ENCODE results near the gene USP10. TPM values are rescaled to one million over a fixed set of nuclear protein-coding genes. Genes with fewer than 3 reads are reported as not detected.
A peak's percentile ranks its signal among the peaks of the same experiment; 100 is the strongest.

The USP10 gene
- polyA plus RNA-seq, 3 donors = 38.7 to 115 (median 90.9) TPM

- 44% methylated on average over 11 of the region's 16 CpGs for WGBS (ENCODE audit: insufficient coverage)
- Histone ChIP-seq H3K9ac (ENCODE audit: insufficient read depth, low read length, poor library complexity, severe bottlenecking) (no peak overlapping the region), H3K9me3 (replicated peaks in 1 of 2; ENCODE audit: control insufficient read depth in 1 of 2, insufficient read depth in 1 of 2, low read length in 2 of 2) (no peaks in the 10 kb centered on the region), H3K27ac (ENCODE audit: low read depth in 1 of 2, low read length in 2 of 2) (peak overlapping the region; percentile 60 to 65), H3K36me3 (replicated peaks in 1 of 2; ENCODE audit: control insufficient read depth in 1 of 2, insufficient read depth in 2 of 2, low read length in 2 of 2) (peaks cover 28 to 42% of the 10 kb centered on the region in 2 donors), H3K4me3 (replicated peaks in 1 of 3; ENCODE audit: low read depth in 2 of 3, low read length in 3 of 3) (peak overlapping the region in 1 of 3 experiments; percentile 4), H3K79me2 (ENCODE audit: insufficient read depth, low read length) (peaks cover 42% of the 10 kb centered on the region), H4K20me1 (ENCODE audit: insufficient read depth, low read length) (peaks cover 65% of the 10 kb centered on the region), H3K4me1 (ENCODE audit: control insufficient read depth in 1 of 2, insufficient read depth in 2 of 2, low read length in 2 of 2) (peaks cover 55 to 58% of the 10 kb centered on the region in 2 donors), H3K4me2 (replicated peaks; ENCODE audit: extremely low read depth, low read length, poor library complexity, severe bottlenecking) (peak overlapping the region; percentile 27), H2AFZ (ENCODE audit: insufficient read depth, low read depth, low read length, poor library complexity, severe bottlenecking) (peak overlapping the region; percentile 43), H3K27me3 (ENCODE audit: control insufficient read depth in 2 of 2, insufficient read depth in 2 of 2, low read length in 2 of 2) (no peaks in the 10 kb centered on the region)
- peak; percentile 74 to 78 (median 78) for DNase-seq
- peak overlapping the region; percentile 77 to 95 (median 87) for H3K27ac Mint-ChIP-seq
- H3K9me3 Mint-ChIP-seq = peaks cover 0 to 5% (median 0%) of the 10 kb centered on the region in 7 donors
- TF ChIP-seq CTCF (IDR thresholded peaks at IDR 0.05) = no peak
- intact Hi-C loops (cut with micrococcal nuclease) = no loop called here
- H3K36me3 Mint-ChIP-seq = peaks cover 38 to 80% of the 10 kb centered on the region in 2 donors
- peaks cover 2 to 5% (median 4%) of the 10 kb centered on the region in 3 donors for H3K27me3 Mint-ChIP-seq (ENCODE audit: low read depth in 3 of 3)
- peak overlapping the region; percentile 53 to 75 for H3K4me3 Mint-ChIP-seq
- H3K4me1 Mint-ChIP-seq = peaks cover 58% of the 10 kb centered on the region
These were observed 127.4 kb downstream of the USP10 start for GRCh38 chr16:84827131-84827574.

GRCh38 chr16:84827897-84828296, 128.1 kb downstream of the USP10 start:
- Histone ChIP-seq H3K27me3 (ENCODE audit: control insufficient read depth in 2 of 2, insufficient read depth in 2 of 2, low read length in 2 of 2) (no peaks in the 10 kb centered on the region), H3K4me3 (replicated peaks in 1 of 3; ENCODE audit: low read depth in 2 of 3, low read length in 3 of 3) (no peak overlapping the region), H3K4me2 (replicated peaks; ENCODE audit: extremely low read depth, low read length, poor library complexity, severe bottlenecking) (no peak overlapping the region), H3K79me2 (ENCODE audit: insufficient read depth, low read length) (peaks cover 34% of the 10 kb centered on the region), H3K4me1 (ENCODE audit: control insufficient read depth in 1 of 2, insufficient read depth in 2 of 2, low read length in 2 of 2) (peaks cover 53 to 56% of the 10 kb centered on the region in 2 donors), H3K27ac (ENCODE audit: low read depth in 1 of 2, low read length in 2 of 2) (peak overlapping the region; percentile 60 to 65), H2AFZ (ENCODE audit: insufficient read depth, low read depth, low read length, poor library complexity, severe bottlenecking) (no peak overlapping the region), H3K9me3 (replicated peaks in 1 of 2; ENCODE audit: control insufficient read depth in 1 of 2, insufficient read depth in 1 of 2, low read length in 2 of 2) (no peaks in the 10 kb centered on the region), H3K36me3 (replicated peaks in 1 of 2; ENCODE audit: control insufficient read depth in 1 of 2, insufficient read depth in 2 of 2, low read length in 2 of 2) (peaks cover 30 to 49% of the 10 kb centered on the region in 2 donors), H3K9ac (ENCODE audit: insufficient read depth, low read length, poor library complexity, severe bottlenecking) (no peak overlapping the region), H4K20me1 (ENCODE audit: insufficient read depth, low read length) (peaks cover 65% of the 10 kb centered on the region)
- H3K4me1 Mint-ChIP-seq = peaks cover 59% of the 10 kb centered on the region
- H3K36me3 Mint-ChIP-seq = peaks cover 38 to 80% of the 10 kb centered on the region in 2 donors
- no peak overlapping the region for H3K4me3 Mint-ChIP-seq
- H3K9me3 Mint-ChIP-seq = peaks cover 0 to 5% (median 0%) of the 10 kb centered on the region in 7 donors
- no peak for TF ChIP-seq CTCF (IDR thresholded peaks at IDR 0.05)
- peaks cover 2 to 5% (median 4%) of the 10 kb centered on the region in 3 donors for H3K27me3 Mint-ChIP-seq (ENCODE audit: low read depth in 3 of 3)
- intact Hi-C loops (cut with micrococcal nuclease) = no loop called here
- WGBS (ENCODE audit: insufficient coverage) = 99% methylated on average over 13 of the region's 15 CpGs
- H3K27ac Mint-ChIP-seq = peak overlapping the region; percentile 31 to 95 (median 81)
- DNase-seq = no peak
